ENCODE measurements around the gene NDUFAF3. TPM values are rescaled to one million over a fixed set of nuclear protein-coding genes. Genes with fewer than 3 reads are reported as not detected.

The NDUFAF3 gene
- total and polyA plus RNA-seq, 2 of the 4 experiments (the other 2 are of a cell fraction) = 26.5 to 112 TPM

DNA sequence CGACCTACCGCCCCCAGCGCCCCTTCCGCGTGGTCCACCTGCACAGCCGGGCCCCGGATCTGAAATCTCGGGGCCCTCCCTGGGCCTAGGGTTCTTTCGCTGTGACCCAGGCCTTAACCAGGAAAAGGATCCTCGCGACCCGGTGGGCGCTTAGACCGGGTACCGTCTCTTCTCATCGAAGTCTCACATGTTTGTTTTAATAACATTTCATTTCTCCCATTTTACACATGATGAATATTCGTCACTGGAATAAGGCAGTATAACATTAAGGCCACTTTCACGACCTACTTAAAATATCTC lies 3.3 kb upstream of the NDUFAF3 start:
- Histone ChIP-seq H4K91ac (ENCODE audit: insufficient read depth, low read depth, low read length) (peak overlapping the region; percentile 41; the same call in 1 of the 2 replicates), H3K4me3 (ENCODE audit: insufficient read depth, low read depth, low read length) (peak overlapping the region; percentile 95), H3K27ac (ENCODE audit: insufficient read depth, low read length) (peak overlapping the region; percentile 34), H3K36me3 (ENCODE audit: control insufficient read depth, insufficient read depth, low read length) (peaks cover 29% of the 10 kb centered on the region), H3K79me1 (ENCODE audit: low read depth in 1 of 2, low read length in 2 of 2) (peaks cover 19 to 80% of the 10 kb centered on the region in 2 experiments; a peak in 3 of 4 replicates), H4K5ac (ENCODE audit: low read depth, low read length) (peak overlapping the region; percentile 74), H2AK5ac (ENCODE audit: low read depth, low read length) (peak overlapping the region; percentile 82), H2AK9ac (replicated peaks; ENCODE audit: low read depth, low read length, poor library complexity) (peak overlapping the region; percentile 97), H3K23ac (ENCODE audit: low read depth, low read length) (peak overlapping the region; percentile 45; the same call in 1 of the 2 replicates), H3K9me3 (ENCODE audit: control insufficient read depth, insufficient read depth, low read length) (no peaks in the 10 kb centered on the region), H2BK5ac (ENCODE audit: low read depth, low read length, poor library complexity, severe bottlenecking) (peak overlapping the region; percentile 74), H3K27me3 (ENCODE audit: control insufficient read depth, insufficient read depth, low read length) (no peaks in the 10 kb centered on the region), H3K4me1 (ENCODE audit: control insufficient read depth, insufficient read depth, low read length) (peaks cover 11% of the 10 kb centered on the region), H2BK120ac (ENCODE audit: low read depth, low read length) (no peak overlapping the region), H4K8ac (ENCODE audit: low read depth in 2 of 2, low read length in 2 of 2) (peak overlapping the region; percentile 44 to 98), H3K14ac (replicated peaks; ENCODE audit: low read depth, low read length) (peak overlapping the region; percentile 89), H3K4ac (ENCODE audit: low read depth, low read length) (peak overlapping the region; percentile 90), H3K9ac (ENCODE audit: low read depth, low read length) (peak overlapping the region; percentile 45), H2BK20ac (ENCODE audit: low read depth, low read length) (no peak overlapping the region), H2AFZ (replicated peaks; ENCODE audit: low read length, poor library complexity) (peak overlapping the region; percentile 98), H3K56ac (ENCODE audit: extremely low read depth, insufficient read depth, low read length) (peak overlapping the region; percentile 51; the same call in 1 of the 2 replicates), H2BK15ac (ENCODE audit: low read depth, low read length) (no peak overlapping the region), H3K4me2 (ENCODE audit: low read depth, low read length) (peak overlapping the region; percentile 96), H3K18ac (ENCODE audit: low read depth, low read length) (no peak overlapping the region), H3K9me1 (ENCODE audit: insufficient read depth, low read length) (peaks cover 9% of the 10 kb centered on the region), H4K20me1 (ENCODE audit: insufficient read depth, low read length) (peaks cover 22% of the 10 kb centered on the region)
- no TSS peak for BruUV-seq (replicated peaks)
- dilution Hi-C loops (cut with HindIII; ENCODE audit: low sequenced_read_pairs, unreplicated experiment) (no loop called here), intact Hi-C loops (cut with micrococcal nuclease) (no loop called here), in situ Hi-C loops (cut with MboI; ENCODE audit: low sequenced_read_pairs) (no loop called here)
- DNase-seq (no peak), ATAC-seq (ENCODE audit: low read depth) (no peak)
- POLR2A ChIA-PET (ENCODE audit: unreplicated experiment) = interaction anchor here (2.4 kb wide), 1 partner anchor 11 kb away, joined by 13 read pairs; the partner anchor contains the start of gene WDR6
- TF ChIP-seq MXI1 (IDR thresholded peaks at IDR 0.05; ENCODE audit: borderline replicate concordance, low read depth, low read length) = no peak
- TF ChIP-seq CHD1 (IDR thresholded peaks at IDR 0.05; ENCODE audit: low read depth, low read length) = no peak
- TF ChIP-seq POLR2A (IDR thresholded peaks at IDR 0.05; ENCODE audit: low read depth, low read length) = no peak
- TF ChIP-seq MAFK (IDR thresholded peaks at IDR 0.05; ENCODE audit: low read depth, low read length) = no peak
- no peak for TF ChIP-seq USF2 (IDR thresholded peaks at IDR 0.05; ENCODE audit: low read depth, low read length)
- TF ChIP-seq RAD21 (IDR thresholded peaks at IDR 0.05; ENCODE audit: low read length) = no peak
- TF ChIP-seq MAZ (IDR thresholded peaks at IDR 0.05; ENCODE audit: borderline replicate concordance, low read depth, low read length) = no peak
- TF ChIP-seq CEBPB (IDR thresholded peaks at IDR 0.05; ENCODE audit: low read depth, low read length) = no peak
- TF ChIP-seq FOS (IDR thresholded peaks at IDR 0.05; ENCODE audit: low read depth, low read length) = no peak
- TF ChIP-seq, protein P1, sequence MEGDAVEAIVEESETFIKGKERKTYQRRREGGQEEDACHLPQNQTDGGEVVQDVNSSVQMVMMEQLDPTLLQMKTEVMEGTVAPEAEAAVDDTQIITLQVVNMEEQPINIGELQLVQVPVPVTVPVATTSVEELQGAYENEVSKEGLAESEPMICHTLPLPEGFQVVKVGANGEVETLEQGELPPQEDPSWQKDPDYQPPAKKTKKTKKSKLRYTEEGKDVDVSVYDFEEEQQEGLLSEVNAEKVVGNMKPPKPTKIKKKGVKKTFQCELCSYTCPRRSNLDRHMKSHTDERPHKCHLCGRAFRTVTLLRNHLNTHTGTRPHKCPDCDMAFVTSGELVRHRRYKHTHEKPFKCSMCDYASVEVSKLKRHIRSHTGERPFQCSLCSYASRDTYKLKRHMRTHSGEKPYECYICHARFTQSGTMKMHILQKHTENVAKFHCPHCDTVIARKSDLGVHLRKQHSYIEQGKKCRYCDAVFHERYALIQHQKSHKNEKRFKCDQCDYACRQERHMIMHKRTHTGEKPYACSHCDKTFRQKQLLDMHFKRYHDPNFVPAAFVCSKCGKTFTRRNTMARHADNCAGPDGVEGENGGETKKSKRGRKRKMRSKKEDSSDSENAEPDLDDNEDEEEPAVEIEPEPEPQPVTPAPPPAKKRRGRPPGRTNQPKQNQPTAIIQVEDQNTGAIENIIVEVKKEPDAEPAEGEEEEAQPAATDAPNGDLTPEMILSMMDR (conservative IDR thresholded peaks at IDR 0.05; ENCODE audit: low read depth, low read length) = no peak
- no peak for TF ChIP-seq RFX5 (IDR thresholded peaks at IDR 0.05; ENCODE audit: low read depth, low read length)
- TF ChIP-seq, protein P2, sequence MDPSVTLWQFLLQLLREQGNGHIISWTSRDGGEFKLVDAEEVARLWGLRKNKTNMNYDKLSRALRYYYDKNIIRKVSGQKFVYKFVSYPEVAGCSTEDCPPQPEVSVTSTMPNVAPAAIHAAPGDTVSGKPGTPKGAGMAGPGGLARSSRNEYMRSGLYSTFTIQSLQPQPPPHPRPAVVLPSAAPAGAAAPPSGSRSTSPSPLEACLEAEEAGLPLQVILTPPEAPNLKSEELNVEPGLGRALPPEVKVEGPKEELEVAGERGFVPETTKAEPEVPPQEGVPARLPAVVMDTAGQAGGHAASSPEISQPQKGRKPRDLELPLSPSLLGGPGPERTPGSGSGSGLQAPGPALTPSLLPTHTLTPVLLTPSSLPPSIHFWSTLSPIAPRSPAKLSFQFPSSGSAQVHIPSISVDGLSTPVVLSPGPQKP (IDR thresholded peaks at IDR 0.05; ENCODE audit: borderline replicate concordance, low read depth, low read length) = no peak
- no peak for TF ChIP-seq BHLHE40 (IDR thresholded peaks at IDR 0.05; ENCODE audit: low read depth, low read length)
- no peak for TF ChIP-seq NFE2L2 (IDR thresholded peaks at IDR 0.05; ENCODE audit: low read depth, low read length)
- TF ChIP-seq RCOR1 (IDR thresholded peaks at IDR 0.05; ENCODE audit: insufficient replicate concordance, low read length) = no peak
- no peak for TF ChIP-seq SMC3 (IDR thresholded peaks at IDR 0.05; ENCODE audit: low read depth, low read length)
- CTCF ChIA-PET = no interaction called here
- WGBS, 2 experiments (ENCODE audit: extremely low coverage in 2 of 2, insufficient read length in 1 of 2) = 7% methylated on average over 12 of the region's 18 CpGs; no CpG with 5 or more reads in 1 of the 2 experiments

Measured in IMR-90 (cell line).